Urothelium cell line (cell line): ENCODE data around the gene COL23A1.
A peak's percentile ranks its signal among the peaks of the same experiment; 100 is the strongest.
"Not testable (repeated sequence)": the region's sequence is repeated elsewhere in the genome, so short reads cannot be mapped to it uniquely, and the experiment has no call there.

Experiments
- DNase-seq: peaks from one replicate; pipeline ENCODE4 v3.0.0; 2011; ENCODE audit warnings: low spot score, mixed read lengths
- FAIRE-seq: peaks from 2 replicates; lab custom pipeline; 2011; peaks lifted over from hg19 to GRCh38; lab: Jason Lieb, UNC

The COL23A1 gene

GRCh38 chr5:178206166-178207101 lies 383.8 kb downstream of the COL23A1 start:
- FAIRE-seq = no peak
- no peak for DNase-seq

DNA sequence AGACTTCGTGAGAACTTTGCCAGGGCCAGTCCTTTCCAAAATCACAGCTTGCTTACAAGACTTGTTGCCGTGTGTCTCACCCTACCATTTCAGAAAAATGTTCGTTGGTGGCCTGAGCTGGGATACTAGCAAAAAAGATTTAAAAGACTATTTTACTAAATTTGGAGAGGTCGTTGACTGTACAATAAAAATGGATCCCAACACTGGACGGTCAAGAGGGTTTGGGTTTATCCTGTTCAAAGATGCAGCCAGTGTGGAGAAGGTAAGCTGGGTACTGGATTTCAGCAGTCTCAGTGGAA lies 384.5 kb downstream of the COL23A1 start:
- FAIRE-seq (no peak), DNase-seq (no peak)

GRCh38 chr5:178204935-178205748 lies 385.1 kb downstream of the COL23A1 start:
- DNase-seq = peak; percentile 91
- no peak for FAIRE-seq

DNA sequence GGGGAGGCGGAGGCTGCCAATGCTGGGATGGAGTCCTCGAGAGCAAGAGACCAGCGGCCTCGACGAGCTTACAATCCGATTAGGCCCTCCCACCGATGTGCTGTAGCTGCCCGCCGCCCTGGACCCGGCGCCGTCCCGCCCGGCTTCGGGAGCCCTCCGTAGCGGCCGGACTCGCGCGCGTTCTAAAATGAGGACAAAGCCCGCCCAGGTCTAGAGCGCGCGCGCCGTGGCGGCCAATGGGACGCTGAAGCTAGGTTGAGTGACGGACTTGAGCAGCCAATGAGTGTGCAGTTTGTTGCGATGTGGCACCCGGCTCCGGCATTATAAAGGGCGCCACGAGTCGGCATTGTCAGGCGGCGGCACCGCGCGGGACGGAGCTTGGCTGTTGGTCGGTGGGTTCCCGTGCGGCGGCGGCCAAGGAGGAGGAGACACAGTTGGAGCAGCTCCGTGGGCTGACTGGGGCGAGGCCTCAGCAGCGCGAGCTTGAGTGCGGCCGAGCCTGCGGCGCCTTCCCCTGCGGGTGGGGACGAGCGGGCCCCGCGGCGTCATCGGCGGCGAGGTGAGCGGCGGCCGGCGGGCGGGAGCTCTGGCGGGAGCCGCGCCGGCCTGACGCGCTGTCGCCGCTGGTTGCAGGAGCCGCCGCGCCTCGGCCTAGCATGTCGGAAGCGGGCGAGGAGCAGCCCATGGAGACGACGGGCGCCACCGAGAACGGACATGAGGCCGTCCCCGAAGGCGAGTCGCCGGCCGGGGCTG lies 385.8 kb downstream of the COL23A1 start, which contains the start of gene HNRNPAB:
HNRNPAB (plus strand) TSS at position 352 of the 753 bp plus-strand sequence; CDS start at position 657, 305 bp downstream.
- FAIRE-seq (peak; percentile 89), DNase-seq (peak; percentile 97)

DNA sequence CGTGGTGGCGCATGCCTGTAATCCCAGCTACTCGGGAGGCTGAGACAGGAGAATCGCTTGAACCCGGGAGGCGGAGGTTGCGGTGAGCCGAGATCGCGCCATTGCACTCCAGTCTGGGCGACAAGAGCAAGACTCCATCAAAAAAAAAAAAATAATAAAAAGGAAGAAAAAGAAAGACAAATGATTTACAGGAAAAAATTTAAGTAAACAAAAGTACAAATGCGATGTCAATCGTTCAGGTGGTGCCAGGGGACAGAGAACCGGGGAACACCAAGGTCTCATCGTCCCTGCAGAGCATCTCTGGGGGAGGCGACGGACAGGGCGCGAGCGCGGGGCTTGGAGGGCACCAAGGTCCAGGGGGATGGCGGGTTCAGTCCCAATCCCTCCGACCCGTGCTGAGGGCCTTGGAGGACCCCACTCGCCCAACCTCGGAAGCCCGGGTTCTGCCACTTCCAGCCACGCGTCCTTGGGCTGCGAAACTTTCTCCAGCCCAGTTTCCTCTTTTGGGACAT lies 386.5 kb downstream of the COL23A1 start:
- FAIRE-seq = no peak

DNA sequence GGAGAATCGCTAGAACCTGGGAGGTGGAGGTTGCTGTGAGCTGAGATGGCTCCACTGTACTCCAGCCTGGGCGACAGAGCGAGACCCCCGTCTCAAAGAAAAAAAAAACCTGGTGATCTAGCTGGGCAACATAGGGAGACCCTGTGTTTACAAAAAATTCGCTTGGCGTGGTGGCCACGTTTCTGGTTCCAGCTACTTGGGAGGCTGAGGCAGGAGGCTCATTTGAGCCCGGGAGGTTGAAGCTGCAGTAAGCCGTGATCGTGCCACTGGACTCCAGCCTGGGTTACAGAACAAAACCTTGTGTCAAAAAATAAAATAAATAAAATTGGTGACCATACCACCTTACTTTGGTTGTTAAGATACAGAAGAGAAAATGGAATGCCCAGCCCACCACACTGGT lies 387.7 kb downstream of the COL23A1 start:
- DNase-seq = no peak
- no peak for FAIRE-seq

More for the DNA sequence above, 386.5 kb downstream of the COL23A1 start:
- DNase-seq = no peak

GRCh38 chr5:178201927-178202235 lies 388.3 kb downstream of the COL23A1 start:
- no peak for FAIRE-seq
- DNase-seq = no peak

DNA sequence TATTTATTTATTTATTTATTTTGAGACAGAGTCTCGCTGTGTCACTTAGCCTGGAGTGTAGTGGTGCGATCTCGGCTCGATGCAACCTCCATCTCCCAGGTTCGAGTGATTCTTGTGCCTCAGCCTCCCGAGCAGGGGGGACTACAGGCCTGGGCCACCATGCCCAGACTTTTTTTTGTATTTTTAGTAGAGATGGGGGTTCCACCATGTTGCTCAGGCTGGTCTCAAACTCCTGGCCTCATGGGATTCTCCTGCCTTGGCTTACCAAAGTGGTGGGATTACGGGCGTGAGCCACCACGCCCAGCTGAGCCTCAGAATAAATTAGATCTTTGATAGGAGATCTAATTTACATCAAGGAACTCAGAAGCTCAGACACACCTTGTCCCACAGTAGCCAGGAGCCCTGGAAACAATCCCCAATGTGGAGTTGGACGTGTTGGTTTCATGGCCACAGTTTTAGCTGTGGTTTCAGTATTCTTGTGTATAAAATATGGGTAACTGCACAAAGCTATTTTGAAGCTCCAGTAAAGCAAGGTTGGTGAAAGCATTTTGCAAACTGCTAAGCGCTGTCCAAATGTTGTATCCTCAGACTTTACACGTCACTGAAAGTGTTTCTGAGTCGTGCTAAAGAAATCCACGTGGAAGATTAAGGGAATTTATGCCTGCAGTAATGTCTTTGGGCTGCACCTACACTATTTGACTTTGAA lies 388.8 kb downstream of the COL23A1 start:
- no peak for FAIRE-seq

DNA sequence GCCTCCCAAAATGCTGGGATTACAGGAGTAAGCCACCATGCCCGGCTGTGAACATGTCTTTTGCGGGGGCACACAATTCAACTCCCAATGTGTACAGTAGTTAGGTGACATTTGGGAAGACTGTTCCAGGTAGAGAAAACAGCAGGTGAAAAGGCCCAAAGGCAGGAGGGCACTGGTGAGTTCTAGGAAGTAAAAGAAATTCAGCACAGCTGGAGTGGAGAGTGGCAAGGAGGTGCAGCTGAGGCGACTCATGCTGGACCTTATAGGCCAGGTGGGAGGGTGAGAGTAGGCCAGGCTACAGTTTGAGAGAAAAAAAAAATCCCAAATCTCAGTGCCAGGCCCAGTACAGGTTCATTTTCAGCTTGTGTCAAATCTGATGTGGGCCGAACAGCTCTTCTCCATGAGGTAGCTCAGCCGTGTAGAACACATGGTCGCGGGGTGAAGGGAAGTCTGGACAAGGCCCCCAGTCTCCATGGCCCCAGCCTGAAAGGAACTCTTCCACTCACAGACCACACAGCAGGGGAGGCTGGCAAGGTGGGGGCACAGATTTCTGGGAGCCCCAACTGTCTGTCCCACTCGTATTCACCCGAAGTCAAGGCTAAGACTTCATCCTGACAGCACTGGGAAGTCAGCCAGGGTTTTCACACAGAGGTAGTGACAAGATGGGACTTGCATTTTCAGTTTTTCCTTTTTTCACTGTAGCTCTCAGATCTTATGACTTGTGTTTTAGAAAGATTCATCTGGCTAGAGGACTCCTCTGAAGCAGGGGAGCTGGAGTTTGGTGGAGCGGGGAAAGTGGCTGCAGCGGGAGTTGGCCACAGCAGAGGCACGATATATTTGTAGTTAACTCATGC lies 390.4 kb downstream of the COL23A1 start:
- DNase-seq (no peak), FAIRE-seq (no peak)

More for the DNA sequence above, 388.8 kb downstream of the COL23A1 start:
- DNase-seq = no peak

- DNase-seq (no peak), FAIRE-seq (no peak)
Measured at GRCh38 chr5:178198706-178199105, 391.5 kb downstream of the COL23A1 start.

- not testable (repeated sequence) for DNase-seq, FAIRE-seq
Measured at GRCh38 chr5:178198151-178198550, 392.0 kb downstream of the COL23A1 start.

GRCh38 chr5:178196986-178197385 lies 393.2 kb downstream of the COL23A1 start:
- no peak for DNase-seq
- no peak for FAIRE-seq

GRCh38 chr5:178196281-178196812 lies 393.8 kb downstream of the COL23A1 start:
- DNase-seq (no peak), FAIRE-seq (no peak)

DNA sequence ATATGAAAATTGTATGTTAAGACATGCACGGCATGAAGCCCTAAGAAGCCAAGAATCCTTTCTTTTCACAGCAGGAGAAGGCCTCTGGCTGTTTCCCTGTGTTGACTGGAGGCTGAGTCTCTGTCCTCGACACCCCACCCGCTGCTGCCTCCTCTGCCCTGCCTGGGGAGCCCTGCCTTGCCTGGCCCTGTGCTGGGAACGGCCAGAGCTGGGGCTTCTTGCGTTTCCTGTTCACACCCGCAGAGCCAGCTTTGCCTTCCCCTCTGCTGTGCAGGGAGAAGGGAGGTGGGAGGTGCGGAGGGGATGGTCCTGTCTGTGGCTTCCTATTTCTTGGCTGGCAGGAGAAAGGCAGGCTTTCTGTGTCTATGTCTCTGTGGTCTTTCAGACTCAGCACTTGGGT lies 396.2 kb downstream of the COL23A1 start:
- DNase-seq (no peak), FAIRE-seq (no peak)

GRCh38 chr5:178193251-178193809 lies 396.9 kb downstream of the COL23A1 start:
- no peak for FAIRE-seq

DNA sequence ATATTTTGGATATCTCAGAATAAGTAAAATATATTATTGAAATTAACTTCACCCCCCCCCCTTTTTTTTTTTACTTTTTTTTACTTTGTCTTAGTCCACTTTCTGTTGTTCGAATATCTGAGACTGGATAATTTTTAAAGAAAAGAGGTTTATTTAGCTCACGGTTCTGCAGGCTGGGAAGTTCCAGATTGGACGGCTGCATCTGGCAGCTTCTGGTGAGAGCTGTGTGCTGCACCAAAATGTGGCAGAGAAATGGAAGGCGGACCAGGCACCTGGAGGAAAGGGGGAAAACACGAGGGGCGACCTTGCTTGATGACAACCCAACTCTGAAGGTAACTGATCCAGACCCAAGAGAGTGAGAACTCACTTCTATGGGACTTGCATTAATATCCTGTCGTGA lies 397.4 kb downstream of the COL23A1 start:
- DNase-seq = no peak
- FAIRE-seq = no peak

More at GRCh38 chr5:178193251-178193809, 396.9 kb downstream of the COL23A1 start:
- no peak for DNase-seq

DNA sequence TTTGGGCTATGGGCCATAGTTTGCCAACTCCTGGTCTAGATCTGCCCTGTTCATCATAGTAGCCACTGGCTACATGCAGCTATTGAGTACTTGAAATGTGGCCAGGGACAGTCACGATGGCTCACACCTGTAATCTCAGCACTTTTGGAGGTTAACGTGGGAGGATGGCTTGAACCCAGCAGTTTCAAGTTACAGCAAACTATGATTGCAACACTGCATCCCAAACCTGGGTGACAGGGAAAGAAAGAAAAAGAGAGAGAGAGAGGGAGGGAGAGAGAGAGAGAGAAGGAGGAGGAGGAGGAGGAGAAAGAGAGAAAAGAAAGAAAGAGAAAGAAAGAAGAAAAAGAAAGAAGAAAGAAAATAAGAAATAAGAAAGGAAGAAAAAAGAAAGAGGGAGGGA lies 397.9 kb downstream of the COL23A1 start:
- DNase-seq = no peak
- FAIRE-seq = no peak

DNA sequence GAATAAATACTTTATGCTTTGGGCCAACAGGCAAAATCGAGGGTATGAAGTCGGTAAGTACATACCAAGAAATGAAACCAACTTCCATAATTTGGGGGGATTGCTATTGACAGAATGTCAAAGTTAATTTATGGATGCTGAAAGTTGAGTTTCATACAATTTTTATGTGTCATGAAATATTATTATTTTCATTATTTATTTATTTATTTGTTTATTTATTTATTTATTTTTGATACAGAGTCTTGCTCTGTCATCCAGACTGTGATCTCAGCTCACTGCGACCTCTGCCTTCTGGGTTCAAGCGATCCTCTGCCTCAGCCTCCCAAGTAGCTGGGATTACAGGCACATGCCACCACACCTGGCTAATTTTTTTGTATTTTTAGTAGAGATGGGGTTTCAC lies 398.5 kb downstream of the COL23A1 start:
- FAIRE-seq (no peak), DNase-seq (no peak)

- DNase-seq (no peak), FAIRE-seq (no peak)
Measured at GRCh38 chr5:178189433-178189832, 400.8 kb downstream of the COL23A1 start.
